Upper lobe of left lung (tissue), 4 donors: ENCODE results near the gene TRAP1.

Source experiments
- POLR2A ChIP-seq, 4 donors: fragments of 450-650 bp; IDR thresholded peaks; one replicate each; pipeline ENCODE4 v1.5.1; 2016 to 2017; ENCODE audit warnings: antibody characterized with exemption in 4 of 4, mild to moderate bottlenecking in 2 of 4
- TF ChIP-seq, protein P1 (sequence below), 6 experiments: fragments of 450-650 bp in 4 of 6; fragments of 200-600 bp in 2 of 6; sonication (generic) in 2 of 6; IDR thresholded peaks; one replicate each; pipeline ENCODE4 v1.5.1; 2016 to 2019; ENCODE audit warnings: antibody characterized with exemption in 6 of 6

DNA sequence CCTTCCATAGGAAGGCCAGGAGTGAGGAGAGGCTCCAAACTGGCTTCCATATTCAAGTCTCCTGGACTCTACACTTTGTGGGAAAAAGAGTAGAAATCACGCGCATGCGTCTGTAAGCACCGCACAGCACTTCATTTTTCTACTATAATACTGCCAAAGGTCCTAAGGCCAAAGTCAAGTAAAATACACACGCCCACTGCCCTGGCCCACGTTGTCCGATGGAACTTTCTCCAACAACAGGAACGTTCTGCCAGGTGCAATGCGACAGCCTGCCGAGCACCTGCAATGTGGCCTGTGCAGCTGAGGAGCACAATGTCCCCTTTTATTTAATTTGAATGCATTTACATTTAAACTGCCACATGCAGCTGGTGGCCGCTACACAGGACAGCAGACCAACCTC, 39.3 kb downstream of the TRAP1 start:
- TF ChIP-seq, protein P1, sequence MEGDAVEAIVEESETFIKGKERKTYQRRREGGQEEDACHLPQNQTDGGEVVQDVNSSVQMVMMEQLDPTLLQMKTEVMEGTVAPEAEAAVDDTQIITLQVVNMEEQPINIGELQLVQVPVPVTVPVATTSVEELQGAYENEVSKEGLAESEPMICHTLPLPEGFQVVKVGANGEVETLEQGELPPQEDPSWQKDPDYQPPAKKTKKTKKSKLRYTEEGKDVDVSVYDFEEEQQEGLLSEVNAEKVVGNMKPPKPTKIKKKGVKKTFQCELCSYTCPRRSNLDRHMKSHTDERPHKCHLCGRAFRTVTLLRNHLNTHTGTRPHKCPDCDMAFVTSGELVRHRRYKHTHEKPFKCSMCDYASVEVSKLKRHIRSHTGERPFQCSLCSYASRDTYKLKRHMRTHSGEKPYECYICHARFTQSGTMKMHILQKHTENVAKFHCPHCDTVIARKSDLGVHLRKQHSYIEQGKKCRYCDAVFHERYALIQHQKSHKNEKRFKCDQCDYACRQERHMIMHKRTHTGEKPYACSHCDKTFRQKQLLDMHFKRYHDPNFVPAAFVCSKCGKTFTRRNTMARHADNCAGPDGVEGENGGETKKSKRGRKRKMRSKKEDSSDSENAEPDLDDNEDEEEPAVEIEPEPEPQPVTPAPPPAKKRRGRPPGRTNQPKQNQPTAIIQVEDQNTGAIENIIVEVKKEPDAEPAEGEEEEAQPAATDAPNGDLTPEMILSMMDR (IDR thresholded peaks at IDR 0.05), result no peak
- no peak for TF ChIP-seq POLR2A (IDR thresholded peaks at IDR 0.05)
